C4-2B (cell line): ENCODE results near the gene PHKA2.

Experiments
- CTCF ChIP-seq: fragments of 450-650 bp; conservative IDR thresholded peaks from 2 replicates; pipeline ENCODE4 v1.5.1; 2017; ENCODE audit warnings: mild to moderate bottlenecking
- ZFX ChIP-seq: fragments of 450-650 bp; IDR thresholded peaks from 2 replicates; pipeline ENCODE4 v1.6.1; 2017

- TF ChIP-seq CTCF, result peak; percentile 11; the same call in 1 of the 2 replicates
- 0 out of 2 replicates have a peak, but pooled peaks have one; percentile 27 for TF ChIP-seq ZFX
These were observed 669 bp upstream of the PHKA2 start for GRCh38 chrX:18984381-18985185.
